HG02885 (cell line): ENCODE data around the gene NCKIPSD.

Source experiments
- ATAC-seq: cut with Tn5 transposase; IDR thresholded peaks from one replicate; pipeline ENCODE4 v1.9.1; 2021; ENCODE audit warnings: mild to moderate bottlenecking; ENCODE audit not compliant: unreplicated experiment, poor library complexity

NCKIPSD gene

DNA sequence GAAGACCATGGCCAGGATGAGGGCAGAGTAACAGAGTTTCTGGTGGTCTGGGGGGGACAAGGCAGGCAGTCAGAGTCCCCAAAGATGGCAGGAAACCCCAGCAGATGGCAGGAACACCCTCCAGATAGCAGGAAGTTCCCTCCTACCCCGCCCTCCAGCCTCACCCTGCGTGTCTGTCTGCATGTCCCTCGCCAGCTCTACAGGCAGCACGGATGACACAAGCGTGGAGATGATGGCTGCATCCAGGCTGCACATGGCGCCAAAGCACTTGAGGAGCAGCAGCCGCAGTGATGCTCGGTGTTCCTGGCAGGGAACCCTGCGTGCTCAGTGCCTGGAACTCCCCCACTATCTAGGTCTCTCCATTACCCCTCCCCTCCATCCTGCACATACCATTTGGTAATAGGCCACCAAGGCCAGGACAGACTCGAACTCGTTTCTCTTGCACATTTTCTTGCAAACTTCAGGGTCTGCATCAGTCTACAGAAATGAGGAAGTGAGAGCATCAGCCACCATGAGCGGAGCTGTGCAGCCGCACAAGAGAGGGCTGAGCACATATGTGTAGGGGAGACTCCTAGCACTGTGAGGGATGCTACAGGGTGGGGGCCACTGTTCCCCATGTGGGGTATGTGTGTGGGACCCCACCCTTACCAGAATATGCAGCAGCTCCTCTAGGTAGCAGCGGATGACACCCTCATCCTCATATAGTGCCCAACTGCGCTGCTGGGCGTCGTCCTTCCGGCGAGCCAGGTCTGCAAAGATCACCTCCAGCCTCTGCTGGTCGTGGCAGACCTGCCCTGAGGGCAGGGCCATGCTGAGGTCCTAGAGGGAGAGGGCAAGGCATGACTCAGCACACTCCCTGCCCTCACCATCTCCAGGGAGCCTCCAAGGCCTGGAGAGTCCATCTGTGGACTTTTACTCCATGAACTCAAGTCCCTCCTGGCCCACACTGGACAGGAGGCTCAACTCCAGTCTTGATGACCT, 6.0 kb downstream of the NCKIPSD start:
- no peak for ATAC-seq

DNA sequence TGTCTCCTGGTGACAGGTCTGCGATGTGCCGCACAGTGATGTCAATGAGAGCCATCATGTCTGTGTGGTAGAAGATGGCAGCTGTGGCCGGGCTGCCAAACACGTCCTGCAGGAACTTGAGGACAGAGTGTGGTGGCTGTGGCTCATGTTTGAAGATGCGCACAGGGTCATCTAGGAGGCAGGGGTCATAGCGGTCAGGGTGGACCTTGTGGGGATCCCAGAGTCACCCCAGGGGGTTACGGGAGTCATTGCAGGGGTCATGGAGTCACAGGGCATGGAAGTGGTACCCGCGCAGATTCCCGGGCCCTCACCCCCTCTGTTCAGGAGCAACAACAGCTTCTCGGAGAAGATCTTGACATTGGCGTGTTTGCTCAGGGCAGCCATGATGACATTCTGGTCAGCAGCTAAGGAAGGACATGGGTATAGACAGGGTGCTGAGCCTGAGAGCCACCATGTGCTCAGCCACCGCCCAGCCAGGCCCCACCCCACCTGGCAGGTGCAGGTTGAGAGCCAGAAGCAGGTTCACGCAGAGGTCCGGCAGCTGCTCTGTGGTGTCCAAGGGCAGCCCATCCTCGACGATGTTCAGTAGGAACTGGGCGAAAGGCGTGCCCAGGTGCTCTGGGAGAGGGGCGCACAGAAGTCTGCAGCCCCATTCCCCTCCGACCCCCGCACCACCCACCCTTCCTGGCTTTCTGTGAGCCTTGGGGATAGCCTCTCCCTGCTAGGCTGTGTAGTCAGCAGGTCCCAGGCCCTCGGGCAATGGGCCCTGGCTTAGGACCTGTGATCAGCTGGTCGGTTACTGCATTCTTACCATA, 6.9 kb downstream of the NCKIPSD start:
- ATAC-seq = no peak

DNA sequence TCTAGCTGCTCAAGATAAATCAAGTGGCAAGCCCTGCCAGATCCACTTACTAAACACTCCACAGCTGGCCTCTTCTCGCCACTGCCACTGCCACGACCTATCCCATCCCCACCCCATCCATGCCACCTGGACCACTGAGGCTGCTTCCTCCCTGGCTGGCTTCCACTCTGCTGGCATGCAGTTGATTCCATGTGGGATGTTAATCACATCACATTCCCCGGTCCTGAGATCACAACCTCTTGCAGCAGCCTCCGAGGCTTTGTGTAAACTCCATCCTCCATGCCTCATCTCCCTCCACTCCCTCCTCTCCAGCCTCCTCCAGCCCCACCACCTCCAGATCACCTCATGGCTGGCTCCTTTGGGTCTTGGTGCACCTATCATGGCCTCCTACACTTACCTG, 7.7 kb downstream of the NCKIPSD start:
- no peak for ATAC-seq

DNA sequence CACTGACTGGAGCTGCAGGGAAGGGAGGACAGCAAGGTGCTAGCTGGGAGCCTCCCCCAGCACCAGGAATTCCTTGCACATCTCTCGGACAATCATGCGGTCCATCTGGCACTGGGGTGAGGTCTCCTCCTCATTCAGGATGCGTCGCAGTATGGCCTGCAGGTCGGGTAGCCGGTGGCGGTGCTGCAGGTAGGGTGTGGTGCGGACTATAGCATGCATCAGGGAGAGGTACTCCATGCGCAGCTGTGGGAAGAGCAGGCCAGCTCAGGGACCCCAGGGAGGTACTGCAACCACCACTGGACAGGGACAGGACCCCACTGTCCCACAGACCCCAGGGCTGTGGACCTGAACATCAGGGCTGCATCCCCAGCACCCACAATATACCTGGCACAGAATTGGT, 11.2 kb downstream of the NCKIPSD start:
- no peak for ATAC-seq

DNA sequence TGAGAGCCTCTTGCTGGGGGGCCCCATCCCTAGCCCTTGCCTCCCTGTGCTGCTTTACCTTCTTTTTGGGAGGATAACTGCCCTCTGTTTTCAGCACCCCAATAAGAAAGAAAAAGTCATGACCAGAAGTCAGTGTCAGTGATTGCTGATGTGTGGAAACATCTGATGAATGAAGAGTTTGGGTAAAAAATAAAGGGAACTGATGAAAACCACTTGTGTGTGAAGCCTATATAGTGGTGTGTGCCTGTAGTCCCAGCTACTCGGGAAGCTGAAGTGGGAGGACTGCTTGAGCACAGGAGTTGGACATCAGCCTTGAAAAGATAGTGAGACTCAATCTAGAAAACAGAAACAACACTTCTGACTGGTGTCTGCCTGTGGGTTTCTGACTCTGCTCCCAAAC, 13.2 kb downstream of the NCKIPSD start:
- no peak for ATAC-seq

DNA sequence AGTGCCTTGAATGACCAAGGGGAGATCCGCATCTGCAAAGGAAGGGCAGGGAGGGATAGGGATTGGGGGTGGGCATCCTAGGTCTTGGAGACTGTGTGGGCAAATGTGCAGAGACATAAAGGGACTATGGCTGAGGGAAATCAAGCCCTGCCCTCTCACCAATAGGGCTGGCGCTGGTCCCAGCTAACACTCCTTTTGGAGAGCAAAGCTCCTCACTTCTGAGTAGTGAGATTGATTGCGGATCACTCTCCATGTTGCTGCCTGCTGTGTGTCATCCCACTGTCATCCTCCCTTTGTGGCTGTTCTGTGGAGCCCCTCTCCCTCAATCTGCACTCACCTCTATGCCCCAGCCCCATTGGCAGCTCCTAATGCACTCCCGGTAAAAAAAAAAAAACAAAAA, 20.8 kb downstream of the NCKIPSD start:
- ATAC-seq = no peak

DNA sequence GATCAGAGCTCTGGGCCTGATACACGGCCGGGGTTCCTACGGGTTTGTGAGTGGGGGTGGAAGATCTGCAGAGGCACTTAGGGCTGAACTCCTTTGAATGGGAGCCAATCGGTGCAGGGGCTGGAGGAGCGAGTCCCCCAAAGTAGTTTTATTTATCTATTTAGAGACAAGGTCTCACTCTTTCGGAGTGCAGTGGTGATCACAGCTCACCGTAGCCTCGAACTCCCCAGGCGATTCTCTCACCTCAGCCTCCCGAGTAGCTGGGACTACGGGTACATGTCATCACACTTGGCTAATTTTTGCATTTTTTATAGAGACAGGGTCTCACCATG, 21.4 kb downstream of the NCKIPSD start:
- ATAC-seq = no peak

DNA sequence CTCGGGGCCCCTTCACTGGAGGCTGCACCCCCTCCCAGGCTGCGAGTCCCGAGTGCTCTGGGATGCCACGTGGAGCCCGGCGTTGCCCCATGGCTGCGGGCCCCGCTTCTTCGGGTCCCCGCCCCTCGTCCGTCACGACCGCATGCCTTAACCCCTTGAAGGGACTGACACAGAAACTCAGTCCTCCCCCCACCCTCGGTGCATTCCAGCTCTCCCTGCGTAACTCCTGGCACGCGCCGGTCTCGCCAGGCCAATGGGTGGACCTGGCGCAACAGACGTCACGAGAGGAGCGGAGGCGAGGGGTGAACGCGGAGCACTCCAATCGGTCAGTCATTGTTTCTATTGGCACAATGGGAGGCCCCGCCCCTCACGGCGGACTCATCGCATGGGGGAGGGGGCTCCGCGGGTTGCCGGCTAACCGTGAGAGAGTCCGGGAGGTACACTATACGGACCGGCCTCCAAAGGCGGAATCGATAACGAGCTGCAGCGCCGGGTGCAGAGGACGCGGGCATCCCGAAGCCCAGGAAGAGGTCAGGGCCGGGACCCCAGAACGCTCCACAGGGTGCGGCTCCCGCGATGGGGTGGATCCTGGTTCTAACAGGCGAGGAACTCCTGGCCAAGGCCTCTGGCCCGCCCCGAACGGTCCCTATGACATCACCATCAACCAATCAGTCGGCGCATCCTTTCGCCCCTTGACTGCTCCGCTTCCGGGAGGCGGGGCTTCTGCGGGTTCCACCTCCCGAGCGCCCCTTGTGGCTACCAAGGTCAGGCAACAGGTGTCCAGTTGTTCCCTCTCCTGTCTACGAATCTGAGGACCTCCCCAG, 22.0 kb downstream of the NCKIPSD start:
- peak; percentile 90 for ATAC-seq

DNA sequence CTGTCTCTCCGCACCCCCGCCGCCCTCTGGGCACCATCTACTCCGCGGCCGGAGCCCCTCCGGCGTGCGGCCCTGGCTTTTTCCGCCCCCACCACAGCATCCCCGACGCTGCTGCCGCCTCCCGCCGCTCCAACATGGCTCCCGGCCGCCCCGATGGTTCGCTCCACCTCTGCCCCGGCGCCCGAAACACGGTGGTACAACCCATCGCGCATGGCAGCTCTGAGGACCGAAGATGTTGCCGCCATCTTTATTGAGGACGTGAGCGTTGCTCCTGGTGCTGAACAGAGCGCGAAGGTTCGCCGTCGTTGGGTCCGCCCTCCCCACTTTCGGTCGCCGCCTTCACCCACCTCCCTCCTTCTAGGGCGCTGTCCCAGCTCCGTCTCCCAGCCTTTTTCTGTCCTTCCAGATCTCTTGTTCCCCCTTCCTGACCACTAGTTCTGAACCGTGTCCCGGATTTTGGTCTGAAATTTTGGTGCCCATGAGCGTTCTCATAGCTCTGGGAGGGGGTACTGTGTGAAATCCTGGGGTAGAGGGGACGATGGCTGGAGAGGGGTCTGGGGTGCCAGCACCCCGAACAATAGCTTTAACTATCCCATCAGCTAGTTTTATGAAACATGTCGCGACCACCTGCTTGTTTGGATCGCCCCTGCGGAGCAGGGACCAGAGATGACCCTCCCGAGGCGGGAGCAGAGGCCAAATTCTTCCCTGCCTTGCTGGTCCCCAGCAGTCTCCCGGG, 22.8 kb downstream of the NCKIPSD start, which contains the start of gene CELSR3:
CELSR3 (minus strand) TSS at position 134 of the 736 bp plus-strand sequence. CDS start 252 bp downstream, outside the sequence.
- no peak for ATAC-seq

DNA sequence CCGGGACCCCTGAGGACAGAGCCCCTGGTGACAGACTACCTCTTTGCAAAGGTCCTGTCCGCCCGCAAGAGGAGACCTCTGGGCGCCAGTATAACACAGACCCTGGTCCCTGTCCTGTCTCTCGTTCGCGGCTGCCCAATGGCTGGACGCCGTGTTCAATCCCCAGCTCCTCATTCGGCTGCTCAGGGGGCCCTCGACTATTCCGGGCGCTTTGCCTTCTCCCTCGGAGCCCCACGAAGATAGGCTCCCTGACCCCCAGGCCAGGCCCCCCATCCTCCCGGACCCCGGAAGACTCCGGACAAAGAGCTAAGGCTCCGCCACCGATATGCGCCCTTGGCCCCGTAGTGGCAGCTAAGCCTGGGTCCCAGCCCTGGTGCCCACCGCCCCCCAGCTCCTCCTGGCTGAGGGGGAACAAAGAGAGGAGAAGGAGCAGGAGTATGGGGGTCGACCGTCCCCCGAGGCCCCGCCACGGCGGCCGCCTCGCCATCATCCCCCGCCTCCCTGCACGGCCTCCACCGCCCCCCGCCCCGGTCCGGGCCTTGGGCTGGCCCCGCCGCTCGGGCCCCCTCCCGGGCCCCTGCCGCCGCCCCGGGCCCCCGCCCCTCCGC, 23.5 kb downstream of the NCKIPSD start:
- ATAC-seq = no peak

DNA sequence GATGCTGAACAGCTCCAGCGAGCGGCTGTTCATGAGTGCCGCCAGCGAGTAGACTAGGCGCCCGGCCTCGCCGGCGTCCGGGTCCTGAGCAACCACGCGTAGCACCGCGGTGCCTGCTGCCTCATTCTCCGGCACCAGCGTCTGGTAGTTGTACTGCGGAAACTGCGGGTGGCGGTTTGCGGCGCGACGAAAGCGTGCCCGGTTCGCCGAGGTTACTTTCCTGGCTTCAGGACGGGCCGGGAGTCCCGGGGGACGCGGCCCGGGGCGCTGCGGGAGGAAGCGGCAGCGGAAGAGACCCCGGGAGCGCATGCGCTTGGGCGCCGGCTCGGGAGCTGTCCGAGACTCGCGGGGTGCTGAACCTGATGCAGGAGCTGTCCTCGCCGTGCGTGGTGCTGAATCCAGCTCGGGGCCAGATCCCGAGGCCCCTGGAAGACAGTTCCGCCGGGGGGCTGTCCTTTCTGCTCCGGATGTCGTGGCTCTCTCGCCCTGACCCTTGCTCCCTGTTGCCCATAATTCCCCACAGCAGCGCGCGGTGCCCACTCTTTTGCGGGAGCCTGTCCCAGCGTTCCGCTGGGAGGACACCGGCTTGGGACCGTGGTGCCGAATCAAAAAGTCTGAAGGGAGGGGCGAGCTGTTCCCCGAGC, 24.1 kb downstream of the NCKIPSD start:
- ATAC-seq = no peak

DNA sequence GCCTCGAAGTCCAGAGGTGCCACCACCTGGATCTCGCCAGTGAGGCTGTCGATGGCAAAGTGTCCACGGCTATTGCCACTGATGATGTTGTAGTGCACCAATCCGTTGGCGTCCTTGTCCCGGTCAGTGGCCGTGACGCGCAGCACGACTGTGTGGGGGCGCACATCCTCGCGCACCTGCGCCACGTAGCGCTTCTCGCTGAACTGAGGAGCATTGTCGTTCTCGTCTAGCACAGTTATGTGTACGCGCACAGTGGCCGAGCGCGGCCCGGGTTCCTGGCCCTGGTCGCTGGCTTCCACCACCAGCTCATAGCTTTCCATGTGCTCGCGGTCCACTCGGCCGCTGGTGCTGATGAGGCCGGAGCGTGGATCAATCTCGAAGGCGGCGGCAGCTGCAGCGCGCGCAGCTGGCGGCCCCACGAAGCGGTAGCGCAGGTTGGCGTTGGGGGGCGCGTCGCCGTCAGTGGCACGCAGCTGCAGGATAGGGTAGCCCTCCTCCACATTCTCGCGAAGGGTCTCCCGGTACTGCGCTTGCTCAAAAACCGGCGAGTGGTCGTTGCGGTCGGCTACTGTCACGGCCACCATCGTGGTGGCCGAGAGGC, 24.8 kb downstream of the NCKIPSD start:
- no peak for ATAC-seq

DNA sequence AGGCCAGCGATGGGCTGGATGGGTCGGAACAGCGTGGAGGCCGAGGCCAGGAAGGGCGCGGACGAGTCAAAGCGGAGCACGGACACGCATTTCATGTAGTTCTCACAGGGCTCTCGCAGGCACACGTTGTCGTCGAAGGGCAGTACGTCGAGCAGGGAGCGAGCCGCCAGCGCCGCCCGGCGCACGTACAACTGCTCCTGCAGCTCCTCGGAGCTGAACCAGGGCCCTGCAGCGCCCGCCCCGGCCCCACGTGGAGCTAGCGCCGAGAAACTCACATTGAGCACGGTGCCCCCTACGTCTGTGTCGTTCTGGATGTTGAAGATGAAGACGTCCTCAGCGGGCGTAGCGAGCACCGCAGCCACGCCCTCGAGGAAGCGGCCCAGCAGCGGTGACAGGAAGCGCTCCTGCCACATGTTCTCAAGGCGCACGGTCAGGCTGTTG, 28.9 kb downstream of the NCKIPSD start:
- ATAC-seq = no peak

DNA sequence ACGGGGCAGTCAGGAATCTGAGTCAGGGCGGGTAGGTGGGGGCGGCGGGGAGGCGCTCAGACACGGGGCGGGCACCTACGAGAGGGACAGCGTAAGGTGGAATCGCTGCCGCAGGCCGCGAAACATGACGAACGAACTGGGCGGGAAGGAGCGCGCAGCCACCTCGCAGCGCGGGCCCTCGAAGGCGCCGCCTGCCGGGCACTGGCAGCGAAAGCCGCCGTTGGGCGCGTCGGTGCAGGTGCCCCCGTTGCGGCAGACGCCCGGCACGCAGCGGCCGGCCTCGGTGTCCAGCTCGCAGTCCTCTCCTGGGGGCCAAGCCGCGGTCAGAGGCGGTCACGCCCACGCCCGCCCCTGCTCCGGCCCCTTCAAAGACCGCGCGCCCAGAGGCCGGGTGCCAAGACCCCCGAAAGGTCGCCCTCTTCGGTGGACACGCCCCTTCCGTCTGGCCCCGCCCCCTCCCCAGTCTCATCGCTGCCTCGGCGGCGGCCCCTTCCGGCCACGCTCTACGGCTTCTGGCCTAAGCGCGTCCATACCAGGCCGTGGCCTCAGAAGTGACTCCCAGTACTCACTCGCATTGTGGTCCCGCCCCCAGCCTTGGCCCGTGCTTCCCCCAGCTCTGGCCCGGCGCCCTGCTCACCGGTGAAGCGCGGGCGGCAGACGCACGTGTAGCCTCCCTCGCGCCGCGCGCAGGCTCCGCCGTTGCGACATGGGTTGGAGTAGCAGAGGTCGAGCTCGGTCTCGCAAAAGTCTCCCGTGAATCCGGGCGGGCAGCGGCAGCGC, 29.5 kb downstream of the NCKIPSD start:
- ATAC-seq = peak; percentile 57

DNA sequence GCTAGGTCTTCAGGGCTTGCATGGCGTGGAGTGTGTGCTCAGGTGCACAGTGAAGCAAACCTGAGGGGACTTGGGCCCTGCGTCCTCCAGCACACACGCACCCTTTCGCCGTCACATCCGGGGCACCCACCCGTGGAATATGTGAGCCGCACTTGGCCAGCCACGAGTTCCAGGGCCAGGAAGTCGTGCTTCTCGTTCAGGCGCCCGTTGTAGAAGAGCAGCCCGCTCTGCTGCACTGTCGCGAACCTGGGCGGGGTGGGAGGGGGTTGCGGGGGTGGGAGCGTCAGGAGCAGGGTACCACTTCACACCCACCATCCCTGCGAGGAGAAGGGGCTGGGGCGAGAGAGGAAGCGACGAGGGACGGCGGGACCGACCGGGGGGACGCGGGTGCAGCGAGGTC, 30.1 kb downstream of the NCKIPSD start:
- no peak for ATAC-seq

DNA sequence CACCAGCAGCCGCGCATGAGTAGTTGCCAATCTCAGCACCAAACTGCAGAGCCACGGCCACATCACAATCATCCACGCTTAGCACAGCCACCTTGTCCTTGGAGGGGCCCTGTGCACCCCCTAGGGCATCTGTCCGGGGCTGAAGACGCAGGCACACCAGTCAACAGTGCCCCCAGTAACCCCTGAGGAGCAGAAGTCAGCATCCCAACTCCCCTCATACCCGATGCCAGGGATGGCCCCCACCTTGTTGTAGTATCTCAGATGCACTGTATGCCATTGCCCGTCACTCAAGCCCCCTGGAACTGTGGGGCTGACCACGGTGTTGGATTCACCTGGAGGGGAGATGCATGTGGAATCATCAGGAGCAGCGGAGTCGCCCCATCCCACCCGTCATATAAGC, 30.7 kb downstream of the NCKIPSD start:
- ATAC-seq = no peak

DNA sequence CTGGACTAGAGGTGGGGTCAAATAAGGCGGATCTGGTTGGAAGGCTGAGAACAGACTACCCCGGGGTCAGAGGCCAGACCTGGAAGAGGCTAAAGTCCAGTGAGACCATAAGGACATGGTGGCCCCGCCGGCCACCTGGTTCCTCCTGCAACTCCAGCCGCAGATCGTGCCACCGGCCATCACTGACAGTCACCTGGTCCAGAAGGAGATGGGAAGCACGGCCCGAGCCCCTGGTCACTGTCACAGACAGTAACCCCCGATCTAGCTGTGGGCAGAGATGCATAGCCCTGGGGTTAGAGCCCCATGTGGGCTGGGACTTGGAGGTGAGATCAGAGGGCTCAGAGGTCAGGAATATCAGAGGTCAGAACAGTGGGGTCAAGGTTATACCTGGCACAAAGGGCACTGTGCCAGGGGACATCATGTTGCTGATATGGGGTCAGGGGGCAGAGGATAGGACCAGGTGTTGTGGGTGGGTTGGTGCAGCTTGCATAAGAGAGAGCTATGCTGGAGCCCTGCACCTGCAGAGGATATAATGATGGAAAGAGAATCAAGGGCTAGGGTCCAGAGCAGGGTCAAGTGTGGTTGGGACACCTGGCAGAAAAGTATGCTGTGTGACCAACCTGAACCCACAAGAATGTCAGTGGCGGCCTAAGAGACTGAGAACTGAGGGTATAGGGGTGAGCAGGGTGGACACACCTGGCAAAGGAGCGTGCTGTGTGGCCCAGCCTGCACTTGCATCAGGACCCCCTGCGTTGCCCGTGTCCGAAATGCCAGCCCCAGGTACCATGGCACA, 32.6 kb downstream of the NCKIPSD start:
- ATAC-seq = no peak
